Transverse colon (tissue), 4 donors: ENCODE results near the gene YTHDF1. TPM values are rescaled to one million over a fixed set of nuclear protein-coding genes. Genes with fewer than 3 reads are reported as not detected.

ENCODE experiments used
- DNase-seq: peaks from one replicate; pipeline ENCODE4 v3.0.0-alpha.2; 2019
- H3K27ac ChIP-seq, 4 donors: fragments of 200-600 bp; sonication (generic); 2 replicates each; pipeline ENCODE4 v1.5.1; 2016 to 2018; ENCODE audit warnings: inconsistent platforms in 4 of 4
- H3K27me3 ChIP-seq: fragments of 200-600 bp; sonication (generic); 2 replicates; pipeline ENCODE4 v1.5.1; 2017; ENCODE audit warnings: inconsistent platforms
- H3K36me3 ChIP-seq, 4 donors: fragments of 200-600 bp; sonication (generic); 2 replicates each; pipeline ENCODE4 v1.5.1; 2017 to 2019; ENCODE audit warnings: inconsistent platforms in 4 of 4
- H3K4me1 ChIP-seq, 4 donors: fragments of 200-600 bp; sonication (generic); 2 replicates each; pipeline ENCODE4 v1.5.1; 2017 to 2020; ENCODE audit warnings: inconsistent platforms in 4 of 4
- H3K4me3 ChIP-seq, 4 donors: fragments of 200-600 bp; sonication (generic); 1 replicate in 1 of 4; 2 replicates in 3 of 4; pipeline versions ENCODE4 v1.5.1 to v1.6.1; 2017 to 2019; ENCODE audit warnings: inconsistent platforms in 4 of 4
- H3K9me3 ChIP-seq, 2 donors: fragments of 200-600 bp; sonication (generic); 2 replicates each; pipeline ENCODE4 v1.5.1; 2017 to 2019; ENCODE audit warnings: inconsistent platforms in 2 of 2
- EP300 ChIP-seq: sonication (generic); formaldehyde crosslinking; IDR thresholded peaks from one replicate; pipeline ENCODE4 v1.6.1; 2017; ENCODE audit warnings: antibody characterized with exemption, low read depth
- POLR2A ChIP-seq: fragments of 450-650 bp; IDR thresholded peaks from one replicate; pipeline ENCODE4 v1.6.1; 2016; ENCODE audit warnings: antibody characterized with exemption, mild to moderate bottlenecking, moderate library complexity
- POLR2AphosphoS5 ChIP-seq, 3 donors: sonication (generic); formaldehyde crosslinking; IDR thresholded peaks; one replicate each; pipeline ENCODE4 v1.6.1; 2016; ENCODE audit warnings: antibody characterized with exemption in 3 of 3
- WGBS, 2 donors: methylation state at CpG; one replicate each; pipeline ENCODE4 v1.1.5; 2018; ENCODE audit warnings: low coverage in 1 of 2; 5-methylcytosine and 5-hydroxymethylcytosine counted together
- in situ Hi-C, 4 donors: fragments of 200-750 bp; cut with MboI; loops; one replicate each; pipeline versions ENCODE4 v1.15.0 to v1.15.1; 2017; ENCODE audit warnings: low sequenced_read_pairs in 3 of 4, low pct_ligation_motif_present in 1 of 4, low pct_unique_long_range_greater_than_20kb in 1 of 4
- intact Hi-C: fragments of 100-400 bp; cut with DNase I; formaldehyde crosslinking; loops from one replicate; pipeline ENCODE4 v1.15.1; 2023; ENCODE audit warnings: low total_unique reads
- total RNA-seq, 4 donors: library from RNA; depleted of rRNA; stranded (reverse); fragments of >200 nt; gene quantifications; one replicate each; pipeline ENCODE4 v1.1.0, GENCODE V29; 2016
- TF ChIP-seq, protein P1 (sequence below), 5 experiments: fragments of 200-600 bp in 3 of 5; fragments of 450-650 bp in 2 of 5; sonication (generic) in 3 of 5; IDR thresholded peaks; 1 replicate in 2 of 5; 2 replicates in 3 of 5; pipeline ENCODE4 v1.5.1; 2016 to 2017; ENCODE audit warnings: antibody characterized with exemption in 5 of 5, inconsistent platforms in 3 of 5, mild to moderate bottlenecking in 2 of 5, moderate library complexity in 1 of 5

The YTHDF1 gene
- total RNA-seq, 4 donors from 2014 or later, result 29.4 to 35.2 (median 32.9) TPM

DNA sequence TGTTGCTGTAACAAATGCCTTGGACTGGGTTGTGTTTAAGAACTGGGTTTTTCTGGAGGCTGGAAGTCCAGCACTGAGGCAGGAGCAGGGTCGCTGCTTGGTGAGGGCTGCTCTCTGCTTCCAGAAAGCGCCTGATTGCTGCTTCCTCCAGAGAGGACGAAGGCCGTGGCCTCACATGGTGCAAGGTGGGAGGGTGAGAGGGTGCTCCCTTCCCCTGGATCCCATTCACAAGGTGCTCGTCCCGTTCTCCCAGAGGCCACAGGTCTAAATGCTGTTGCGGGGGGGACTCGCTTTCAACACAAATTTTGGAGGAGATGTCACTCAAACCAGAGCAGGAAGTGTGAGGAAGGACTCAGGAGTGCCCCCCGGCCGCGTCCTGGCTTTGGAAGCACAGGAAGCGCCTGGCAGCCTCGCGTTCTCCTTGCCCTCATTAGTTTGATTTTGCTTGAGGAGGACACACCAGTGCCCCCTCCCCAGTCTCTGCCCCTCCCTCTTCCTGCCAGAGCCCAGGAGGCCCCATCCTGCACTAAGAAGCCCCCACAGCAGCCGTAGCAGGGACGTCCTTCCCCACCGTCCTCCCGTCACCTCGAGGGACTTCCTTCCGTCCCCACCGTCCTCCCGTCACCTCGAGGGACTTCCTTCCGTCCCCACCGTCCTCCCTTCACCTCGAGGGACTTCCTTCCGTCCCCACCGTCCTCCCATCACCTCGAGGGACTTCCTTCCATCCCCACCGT lies 46.0 kb upstream of the YTHDF1 start:
- no peak for TF ChIP-seq EP300
- TF ChIP-seq POLR2AphosphoS5 (IDR thresholded peaks at IDR 0.05), result no peak
- TF ChIP-seq POLR2A, result no peak
- TF ChIP-seq, protein P1, sequence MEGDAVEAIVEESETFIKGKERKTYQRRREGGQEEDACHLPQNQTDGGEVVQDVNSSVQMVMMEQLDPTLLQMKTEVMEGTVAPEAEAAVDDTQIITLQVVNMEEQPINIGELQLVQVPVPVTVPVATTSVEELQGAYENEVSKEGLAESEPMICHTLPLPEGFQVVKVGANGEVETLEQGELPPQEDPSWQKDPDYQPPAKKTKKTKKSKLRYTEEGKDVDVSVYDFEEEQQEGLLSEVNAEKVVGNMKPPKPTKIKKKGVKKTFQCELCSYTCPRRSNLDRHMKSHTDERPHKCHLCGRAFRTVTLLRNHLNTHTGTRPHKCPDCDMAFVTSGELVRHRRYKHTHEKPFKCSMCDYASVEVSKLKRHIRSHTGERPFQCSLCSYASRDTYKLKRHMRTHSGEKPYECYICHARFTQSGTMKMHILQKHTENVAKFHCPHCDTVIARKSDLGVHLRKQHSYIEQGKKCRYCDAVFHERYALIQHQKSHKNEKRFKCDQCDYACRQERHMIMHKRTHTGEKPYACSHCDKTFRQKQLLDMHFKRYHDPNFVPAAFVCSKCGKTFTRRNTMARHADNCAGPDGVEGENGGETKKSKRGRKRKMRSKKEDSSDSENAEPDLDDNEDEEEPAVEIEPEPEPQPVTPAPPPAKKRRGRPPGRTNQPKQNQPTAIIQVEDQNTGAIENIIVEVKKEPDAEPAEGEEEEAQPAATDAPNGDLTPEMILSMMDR (IDR thresholded peaks at IDR 0.05), result no peak
- in situ Hi-C loops, result no loop called here
- peaks cover 52% of the 10 kb centered on the region for H3K27me3 ChIP-seq

DNA sequence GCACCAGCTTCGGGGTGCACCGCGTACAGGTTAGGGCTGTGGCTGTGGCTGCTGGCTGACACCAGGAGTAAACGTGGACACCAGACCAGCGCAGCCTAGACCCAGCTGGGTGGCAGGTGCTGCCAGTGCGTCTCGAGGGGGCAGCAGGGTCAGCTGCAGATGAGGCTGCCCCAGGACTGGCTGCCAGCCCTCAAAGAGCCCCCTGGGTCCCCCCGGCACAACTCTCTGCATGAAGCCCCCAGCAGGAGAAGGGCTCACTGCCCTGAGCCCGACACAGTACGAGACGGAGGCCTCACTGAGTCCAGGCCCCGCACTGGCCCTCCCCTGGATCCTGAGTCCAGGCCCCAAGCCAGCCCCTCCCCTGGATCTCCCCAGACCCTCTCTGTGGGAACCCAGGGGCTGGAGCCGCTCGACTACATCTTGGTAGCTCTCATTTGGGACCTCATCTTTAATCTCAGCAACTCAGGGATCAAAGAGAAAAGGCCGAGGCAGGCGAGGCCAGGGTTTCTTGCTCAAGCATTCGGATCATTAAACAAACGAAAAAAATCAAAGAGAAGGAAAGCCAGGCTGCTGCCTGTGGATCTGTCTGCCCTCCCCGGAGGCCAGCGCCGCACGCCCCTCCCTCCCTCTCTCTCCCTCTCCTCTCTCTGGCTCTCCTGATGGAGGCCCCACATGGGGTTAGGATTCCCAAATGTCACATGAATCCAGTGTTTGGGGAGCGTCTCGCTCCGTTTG lies 45.3 kb upstream of the YTHDF1 start:
- TF ChIP-seq POLR2AphosphoS5 (IDR thresholded peaks at IDR 0.05), result no peak
- TF ChIP-seq POLR2A, result no peak
- no peak for TF ChIP-seq EP300
- TF ChIP-seq, protein P1 (IDR thresholded peaks at IDR 0.05), result no peak
- Histone ChIP-seq H3K4me1 (no peaks in the 10 kb centered on the region), H3K27ac (no peak overlapping the region), H3K27me3 (peaks cover 51% of the 10 kb centered on the region), H3K9me3 (no peaks in the 10 kb centered on the region), H3K4me3 (no peak overlapping the region), H3K36me3 (no peaks in the 10 kb centered on the region)
- intact Hi-C loops (no loop called here), in situ Hi-C loops (no loop called here)
- no peak for DNase-seq
- 46% methylated on average over 24 of the region's 25 CpGs; no CpG with 5 or more reads in 1 of the 2 donors for WGBS, 2 donors

More for the DNA sequence above, 46.0 kb upstream of the YTHDF1 start:
- Histone ChIP-seq H3K4me3 (no peak overlapping the region), H3K27ac (no peak overlapping the region), H3K9me3 (no peaks in the 10 kb centered on the region), H3K4me1 (no peaks in the 10 kb centered on the region), H3K36me3 (no peaks in the 10 kb centered on the region)
- WGBS, 2 donors, result 45 to 58% methylated on average over 16 to 26 of the region's 30 CpGs
- intact Hi-C loops, result no loop called here
- no peak for DNase-seq

DNA sequence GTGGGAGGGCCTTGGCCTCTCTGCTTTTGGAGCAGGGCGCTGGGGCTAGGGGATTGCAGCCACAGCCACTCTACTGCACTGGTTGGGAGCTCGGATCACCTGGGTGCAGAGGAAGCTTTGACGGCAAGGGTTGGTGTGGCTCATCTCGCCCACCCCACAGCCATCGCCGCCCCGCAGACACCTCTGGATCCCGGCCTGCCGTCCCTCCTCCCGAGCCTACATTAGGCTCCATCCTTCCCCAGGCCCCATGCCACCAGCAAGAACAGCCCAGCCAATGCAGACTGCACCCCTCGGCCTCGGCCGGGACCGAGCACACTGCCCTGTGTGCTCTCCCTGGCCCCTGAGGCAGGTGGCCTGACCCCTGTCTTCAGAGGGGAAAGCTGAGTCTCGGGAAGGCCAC lies 44.6 kb upstream of the YTHDF1 start:
- TF ChIP-seq EP300, result no peak
- TF ChIP-seq POLR2AphosphoS5 (IDR thresholded peaks at IDR 0.05), result no peak
- no peak for TF ChIP-seq POLR2A
- TF ChIP-seq, protein P1 (IDR thresholded peaks at IDR 0.05), result no peak
- no peak for DNase-seq
- peaks cover 51% of the 10 kb centered on the region for H3K27me3 ChIP-seq
- intact Hi-C loops, result no loop called here
- H3K36me3 ChIP-seq, result no peaks in the 10 kb centered on the region
- WGBS, 2 donors, result 82% methylated on average over 15 of the region's 15 CpGs; no CpG with 5 or more reads in 1 of the 2 donors
- in situ Hi-C loops, result no loop called here
- no peaks in the 10 kb centered on the region for H3K4me1 ChIP-seq
- no peak overlapping the region for H3K27ac ChIP-seq
- no peaks in the 10 kb centered on the region for H3K9me3 ChIP-seq
- no peak overlapping the region for H3K4me3 ChIP-seq

DNA sequence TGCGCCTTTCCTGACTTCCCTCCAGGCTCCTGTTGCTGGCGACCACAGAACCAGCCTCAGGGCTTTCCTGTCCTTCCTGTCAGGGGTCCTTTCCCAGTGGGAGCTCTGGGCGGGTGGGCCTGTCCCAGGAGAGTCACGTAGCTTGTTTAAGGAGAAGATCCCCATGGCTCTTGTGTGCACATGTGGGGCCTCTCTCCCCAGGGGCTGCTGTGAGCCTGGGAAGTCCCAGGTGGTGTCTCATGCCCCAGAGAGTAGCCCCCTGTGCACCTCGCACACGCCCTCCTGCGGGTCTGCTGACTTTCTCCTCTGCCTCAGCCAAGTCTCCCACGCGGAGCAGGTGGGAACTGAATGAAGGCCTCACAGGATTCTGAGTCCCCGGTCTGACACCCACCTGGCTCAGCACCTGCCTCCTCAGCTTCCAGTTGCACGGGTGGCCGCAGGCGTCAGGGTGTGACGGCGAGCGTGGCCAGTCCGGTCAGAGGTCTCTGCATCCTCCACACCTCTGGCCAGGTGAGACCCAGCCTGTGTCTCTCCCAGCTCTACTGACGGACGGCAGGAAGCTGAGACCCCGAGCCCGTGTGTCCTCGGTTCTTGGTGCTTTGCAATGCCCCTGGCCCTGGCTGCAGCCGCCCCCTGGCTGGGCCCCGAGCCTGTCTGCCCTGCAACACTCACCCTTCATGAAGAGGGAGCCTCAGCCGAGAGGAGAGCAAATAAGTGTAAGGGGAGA lies 44.0 kb upstream of the YTHDF1 start:
- 76% methylated on average over 25 of the region's 25 CpGs; no CpG with 5 or more reads in 1 of the 2 donors for WGBS, 2 donors
- intact Hi-C loops (no loop called here), in situ Hi-C loops (no loop called here)
- no peak overlapping the region for H3K27ac ChIP-seq
- no peaks in the 10 kb centered on the region for H3K4me1 ChIP-seq
- DNase-seq, result no peak
- H3K36me3 ChIP-seq, result no peaks in the 10 kb centered on the region
- no peak overlapping the region for H3K4me3 ChIP-seq
- TF ChIP-seq, protein P1 (IDR thresholded peaks at IDR 0.05), result no peak
- no peak for TF ChIP-seq POLR2A
- no peak for TF ChIP-seq EP300
- no peak for TF ChIP-seq POLR2AphosphoS5 (IDR thresholded peaks at IDR 0.05)
- H3K9me3 ChIP-seq, result no peaks in the 10 kb centered on the region
- peaks cover 53% of the 10 kb centered on the region for H3K27me3 ChIP-seq
